ENCODE measurements around the gene SNTG2.
A peak's percentile ranks its signal among the peaks of the same experiment; 100 is the strongest.

SNTG2 gene

DNA sequence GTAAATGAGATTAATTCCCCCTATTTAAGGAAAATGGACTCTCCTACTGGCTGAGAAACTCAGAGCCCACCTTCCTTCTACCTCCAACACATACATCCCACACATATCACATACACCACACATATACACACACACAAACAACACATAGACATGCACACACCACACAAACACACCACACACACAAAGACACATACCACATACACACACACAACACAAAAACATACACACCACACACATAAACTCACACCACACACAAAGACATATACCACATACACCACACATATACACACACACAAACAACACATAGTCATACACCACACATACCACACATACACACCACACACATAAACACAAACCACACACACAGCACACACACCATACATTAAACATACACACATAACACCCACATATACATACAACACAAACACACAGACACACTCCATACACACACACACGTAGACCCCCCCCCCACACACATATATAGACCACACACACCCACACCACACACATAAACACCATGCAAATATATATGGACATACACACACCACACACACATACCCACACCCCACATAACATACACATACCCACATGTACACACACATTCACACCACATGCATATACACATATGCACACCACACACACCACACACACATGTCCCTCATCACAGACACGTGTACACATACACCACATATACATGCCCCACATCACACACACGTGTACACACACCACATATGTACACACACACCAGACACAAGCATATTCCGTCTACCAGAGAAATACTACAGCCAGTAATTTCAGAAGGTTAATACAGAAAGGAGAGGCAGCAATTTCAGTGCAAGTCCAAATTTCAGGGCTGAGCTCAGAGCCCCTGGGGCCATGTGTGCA, 204.3 kb downstream of the SNTG2 start:
- Histone ChIP-seq H3K4me2 (peak overlapping the region; percentile 64 to 81 (median 77); a peak in 20 of 22 replicates), H3K36me3 (no peaks in the 10 kb centered on the region), H3K4me1 (peaks cover 51 to 75% (median 64%) of the 10 kb centered on the region in 10 experiments), H3K4me3 (no peak overlapping the region), H3K27me3 (peaks cover 0 to 6% (median 0%) of the 10 kb centered on the region in 11 experiments; a peak in 1 of 22 replicates), H4K20me1 (no peaks in the 10 kb centered on the region), H3K27ac (peak overlapping the region in 5 of 11 experiments; percentile 1 to 52 (median 43); a peak in 7 of 22 replicates), H3K9ac (no peak overlapping the region), H3K9me3 (replicated peaks in 1 of 11) (no peaks in the 10 kb centered on the region)
- TF ChIP-seq Cebpa-rat (IDR thresholded peaks at IDR 0.05), result no peak

DNA sequence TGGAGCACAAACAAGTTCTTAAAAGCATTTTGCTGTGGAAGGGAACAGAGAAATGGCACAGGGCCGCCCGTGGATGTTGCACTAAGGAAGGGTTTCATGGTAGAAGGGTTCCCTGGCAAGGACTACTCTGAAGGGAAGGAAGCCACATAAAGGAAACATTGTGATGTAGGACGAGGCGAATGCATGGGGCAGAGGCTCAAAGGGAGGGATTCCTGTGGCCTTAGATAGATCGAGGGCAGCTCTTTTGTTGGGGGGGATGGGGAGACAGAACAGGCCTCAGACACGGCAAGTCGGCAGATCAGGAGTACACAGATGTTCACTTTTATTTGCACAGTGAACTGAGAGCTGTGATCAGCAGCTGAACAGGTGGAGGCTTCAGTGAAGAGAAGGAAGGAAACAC, 205.4 kb downstream of the SNTG2 start:
- H3K4me2 ChIP-seq, result peak overlapping the region; percentile 64 to 81 (median 77)
- no peak overlapping the region for H3K4me3 ChIP-seq
- peaks cover 40 to 73% (median 58%) of the 10 kb centered on the region in 10 experiments for H3K4me1 ChIP-seq
- no peak for TF ChIP-seq Cebpa-rat (IDR thresholded peaks at IDR 0.05)
- peak overlapping the region in 4 of 11 experiments; percentile 37 to 43 (median 40); a peak in 5 of 22 replicates for H3K27ac ChIP-seq
- 0 out of 22 replicates have a peak, but pooled peaks cover 0 to 2% (median 0%) of the 10 kb centered on the region in 11 experiments for H3K9me3 ChIP-seq (replicated peaks in 1 of 11)
- no peaks in the 10 kb centered on the region for H4K20me1 ChIP-seq
- H3K9ac ChIP-seq, result peak overlapping the region in 1 of 11 experiments; percentile 2; a peak in 1 of 22 replicates
- peaks cover 0 to 6% (median 0%) of the 10 kb centered on the region in 11 experiments; a peak in 1 of 22 replicates for H3K27me3 ChIP-seq
- no peaks in the 10 kb centered on the region for H3K36me3 ChIP-seq

DNA sequence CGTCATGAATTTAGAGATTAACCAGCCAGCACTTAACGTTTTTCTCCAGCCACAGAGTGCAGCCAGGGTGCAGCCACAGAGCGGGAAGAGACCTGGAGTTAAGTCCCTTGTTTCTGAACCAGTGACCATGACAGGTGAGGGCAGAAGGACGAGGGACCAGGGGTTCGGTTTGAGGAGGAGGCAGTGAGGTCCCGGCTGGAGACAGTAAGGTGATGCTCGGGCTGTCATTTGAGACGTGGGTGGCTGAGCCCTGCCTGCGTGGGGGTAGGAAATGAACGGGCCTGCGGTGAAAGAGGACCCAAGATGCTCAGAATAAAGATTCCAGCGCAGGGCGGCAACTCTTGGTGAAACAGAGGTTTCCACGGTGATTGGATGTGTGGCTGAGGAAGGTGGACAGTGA, 205.9 kb downstream of the SNTG2 start:
- TF ChIP-seq Cebpa-rat (IDR thresholded peaks at IDR 0.05), result no peak
- 0 out of 22 replicates have a peak, but pooled peaks cover 0 to 6% (median 0%) of the 10 kb centered on the region in 11 experiments for H3K9me3 ChIP-seq (replicated peaks in 1 of 11)
- no peaks in the 10 kb centered on the region for H4K20me1 ChIP-seq
- H3K4me1 ChIP-seq, result peaks cover 38 to 73% (median 58%) of the 10 kb centered on the region in 10 experiments
- no peak overlapping the region for H3K4me3 ChIP-seq
- H3K27me3 ChIP-seq, result peaks cover 0 to 6% (median 0%) of the 10 kb centered on the region in 11 experiments; a peak in 1 of 22 replicates
- no peaks in the 10 kb centered on the region for H3K36me3 ChIP-seq
- peak overlapping the region in 1 of 11 experiments; percentile 43; a peak in 1 of 22 replicates for H3K27ac ChIP-seq
- H3K4me2 ChIP-seq, result peak overlapping the region; percentile 64 to 81 (median 77)
- no peak overlapping the region for H3K9ac ChIP-seq

DNA sequence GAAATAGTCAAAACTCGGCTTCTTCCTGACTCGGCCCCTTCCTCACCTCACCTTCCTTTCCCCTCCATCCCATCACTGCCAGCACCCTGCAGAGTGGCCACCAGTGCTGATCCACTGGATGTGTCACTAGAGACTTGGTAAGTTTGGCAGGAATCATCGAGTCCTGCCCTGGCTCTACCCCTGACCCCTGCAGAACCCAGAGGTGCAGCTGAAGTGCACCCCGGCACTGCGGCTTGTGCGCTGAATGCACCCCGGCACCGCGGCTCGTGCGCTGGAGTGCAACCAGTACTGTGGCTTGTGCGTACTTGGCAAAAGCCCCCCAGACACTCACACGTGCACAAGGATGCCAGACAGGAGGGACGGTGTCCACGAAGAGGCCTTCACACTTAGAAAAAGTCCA, 206.5 kb downstream of the SNTG2 start:
- TF ChIP-seq Cebpa-rat (IDR thresholded peaks at IDR 0.05), result no peak
- no peak overlapping the region for H3K4me3 ChIP-seq
- H3K36me3 ChIP-seq, result no peaks in the 10 kb centered on the region
- peaks cover 0 to 9% (median 0%) of the 10 kb centered on the region in 11 experiments; a peak in 6 of 22 replicates for H3K9me3 ChIP-seq (replicated peaks in 1 of 11)
- H3K4me2 ChIP-seq, result peak overlapping the region; percentile 64 to 81 (median 77); a peak in 20 of 22 replicates
- no peaks in the 10 kb centered on the region for H4K20me1 ChIP-seq
- peaks cover 41 to 75% (median 62%) of the 10 kb centered on the region in 10 experiments for H3K4me1 ChIP-seq
- no peak overlapping the region for H3K9ac ChIP-seq
- H3K27ac ChIP-seq, result no peak overlapping the region
- peaks cover 0 to 6% (median 0%) of the 10 kb centered on the region in 11 experiments; a peak in 1 of 22 replicates for H3K27me3 ChIP-seq

DNA sequence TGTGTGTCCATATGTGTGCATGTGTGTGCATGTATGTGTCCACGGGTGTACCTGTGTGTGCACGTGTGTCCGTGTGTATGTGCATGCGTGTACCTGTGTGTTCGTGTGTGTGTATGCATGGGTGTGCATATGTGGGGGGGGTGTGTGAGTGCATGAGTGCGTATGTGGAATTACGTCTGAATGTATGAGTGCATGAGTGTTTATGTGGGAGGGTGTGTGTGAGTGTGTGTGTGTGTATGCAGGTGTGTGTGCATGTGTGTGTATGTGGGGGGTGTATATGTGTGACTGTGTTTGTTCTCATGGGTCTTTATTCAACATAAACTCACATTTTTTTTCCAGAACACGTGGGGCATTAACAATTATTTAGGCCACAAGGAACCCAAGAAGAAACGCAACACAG, 208.4 kb downstream of the SNTG2 start:
- no peaks in the 10 kb centered on the region for H4K20me1 ChIP-seq
- H3K27ac ChIP-seq, result no peak overlapping the region
- no peak overlapping the region for H3K9ac ChIP-seq
- H3K4me1 ChIP-seq, result peaks cover 41 to 75% (median 70%) of the 10 kb centered on the region in 10 experiments
- peaks cover 0 to 6% (median 0%) of the 10 kb centered on the region in 11 experiments; a peak in 1 of 22 replicates for H3K27me3 ChIP-seq
- H3K36me3 ChIP-seq, result no peaks in the 10 kb centered on the region
- no peak for TF ChIP-seq Cebpa-rat (IDR thresholded peaks at IDR 0.05)
- H3K4me3 ChIP-seq, result no peak overlapping the region
- H3K4me2 ChIP-seq, result no peak overlapping the region
- H3K9me3 ChIP-seq (replicated peaks in 1 of 11), result peaks cover 0 to 28% (median 9%) of the 10 kb centered on the region in 11 experiments; a peak in 12 of 22 replicates

DNA sequence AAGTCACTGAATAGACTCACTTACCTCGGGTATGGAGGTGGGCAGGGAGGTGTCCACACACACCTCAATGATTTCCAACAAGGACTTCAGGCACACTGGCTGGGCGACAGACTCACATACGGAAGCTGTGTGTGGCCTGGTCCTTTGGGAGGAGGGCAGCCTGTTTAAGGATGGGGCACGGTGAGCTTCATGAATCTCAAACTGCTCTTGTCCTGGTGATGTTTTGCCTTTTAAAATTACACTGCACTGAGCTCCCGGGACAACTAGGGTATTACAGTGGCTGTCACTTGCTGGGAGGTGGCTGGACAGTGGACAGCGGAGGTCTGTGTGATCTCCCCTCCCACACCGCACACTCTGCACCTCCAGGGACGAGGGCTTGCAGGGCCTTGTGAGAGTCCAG, 211.6 kb downstream of the SNTG2 start:
- H3K9ac ChIP-seq, result peak overlapping the region in 9 of 11 experiments; percentile 29 to 76 (median 57); a peak in 16 of 22 replicates

DNA sequence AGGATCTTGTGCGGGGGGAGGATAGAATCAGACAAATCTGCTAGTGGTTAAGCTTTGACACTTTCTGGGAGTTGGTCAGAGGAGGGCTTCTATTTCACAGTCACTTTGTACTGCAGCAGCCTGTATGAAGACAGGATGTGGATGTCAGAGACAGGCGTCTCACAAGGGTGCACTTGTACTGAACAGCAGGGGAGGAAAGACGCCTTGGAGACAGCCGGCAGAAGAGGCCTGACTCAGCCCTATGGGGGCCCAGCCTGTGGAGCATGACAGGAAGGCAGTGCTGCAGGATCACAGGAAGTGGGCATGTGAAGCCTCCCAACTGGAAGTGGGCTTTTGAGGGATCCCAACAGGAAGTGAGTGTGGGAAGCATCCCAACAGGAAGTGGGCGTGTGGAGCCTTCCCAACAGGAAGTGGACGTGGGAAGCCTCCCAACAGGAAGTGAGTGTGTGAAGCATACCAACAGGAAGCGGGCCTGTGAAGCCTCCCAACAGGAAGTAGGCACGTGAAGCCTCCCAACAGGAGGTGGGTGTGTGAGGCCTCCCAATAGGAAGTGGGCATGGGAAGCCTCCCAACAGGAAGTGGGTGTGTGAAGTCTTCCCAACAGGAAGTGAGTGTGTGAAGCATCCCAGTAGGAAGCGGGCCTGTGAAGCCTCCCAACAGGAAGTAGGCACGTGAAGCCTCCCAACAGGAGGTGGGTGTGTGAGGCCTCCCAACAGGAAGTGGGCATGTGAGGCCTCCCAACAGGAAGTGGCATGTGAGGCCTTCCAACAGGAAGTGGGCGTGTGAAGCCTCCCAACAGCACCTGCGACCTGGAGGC, 212.3 kb downstream of the SNTG2 start:
- H3K9me3 ChIP-seq (replicated peaks in 1 of 11), result peaks cover 7 to 66% (median 28%) of the 10 kb centered on the region in 11 experiments; a peak in 21 of 22 replicates
- peak overlapping the region; percentile 61 to 96 (median 87) for H3K4me2 ChIP-seq
- H3K4me1 ChIP-seq, result peaks cover 17 to 65% (median 55%) of the 10 kb centered on the region in 10 experiments
- TF ChIP-seq Cebpa-rat (IDR thresholded peaks at IDR 0.05), result peak in 2 of 11 experiments; percentile 8 to 26; a peak in 1 of 22 replicates
- peak overlapping the region; percentile 40 to 91 (median 78); a peak in 21 of 22 replicates for H3K27ac ChIP-seq
- no peaks in the 10 kb centered on the region for H4K20me1 ChIP-seq
- peak overlapping the region in 9 of 11 experiments; percentile 29 to 76 (median 57); a peak in 16 of 22 replicates for H3K9ac ChIP-seq
- H3K36me3 ChIP-seq, result no peaks in the 10 kb centered on the region
- peaks cover 0 to 3% (median 0%) of the 10 kb centered on the region in 11 experiments; a peak in 1 of 22 replicates for H3K27me3 ChIP-seq
- peak overlapping the region in 7 of 10 experiments; percentile 8 to 43 (median 17); a peak in 6 of 20 replicates for H3K4me3 ChIP-seq

More for the DNA sequence above, 211.6 kb downstream of the SNTG2 start:
- Histone ChIP-seq H3K9me3 (replicated peaks in 1 of 11) (peaks cover 7 to 59% (median 22%) of the 10 kb centered on the region in 11 experiments; a peak in 21 of 22 replicates), H3K4me2 (peak overlapping the region; percentile 61 to 96 (median 87)), H3K4me3 (peak overlapping the region in 7 of 10 experiments; percentile 8 to 43 (median 17); a peak in 8 of 20 replicates), H3K27ac (peak overlapping the region; percentile 40 to 91 (median 78); a peak in 20 of 22 replicates), H3K27me3 (peaks cover 0 to 3% (median 0%) of the 10 kb centered on the region in 11 experiments; a peak in 1 of 22 replicates), H3K4me1 (peaks cover 17 to 67% (median 57%) of the 10 kb centered on the region in 10 experiments), H4K20me1 (no peaks in the 10 kb centered on the region), H3K36me3 (no peaks in the 10 kb centered on the region)
- 0 out of 22 replicates have a peak, but pooled peaks of 1 of the 11 experiments have one; percentile 8 for TF ChIP-seq Cebpa-rat (IDR thresholded peaks at IDR 0.05)

DNA sequence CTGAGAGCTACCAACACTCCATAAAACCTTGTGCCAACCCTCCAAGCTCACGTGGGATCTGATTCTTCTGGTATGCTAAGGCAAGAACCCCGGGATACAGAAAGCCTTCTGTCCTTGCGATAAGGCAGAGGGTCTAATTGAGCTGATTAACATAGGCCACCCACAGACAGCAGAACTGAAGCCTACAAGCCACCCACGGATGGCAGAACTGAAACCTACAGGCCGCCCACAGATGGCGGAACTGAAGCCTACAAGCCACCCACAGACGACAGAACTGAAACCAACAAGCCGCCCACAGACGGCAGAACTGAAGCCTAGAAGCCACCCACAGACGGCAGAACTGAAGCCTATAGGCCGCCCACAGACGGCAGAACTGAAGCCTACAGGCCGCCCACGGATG, 216.3 kb downstream of the SNTG2 start:
- no peak for TF ChIP-seq Cebpa-rat (IDR thresholded peaks at IDR 0.05)
- Histone ChIP-seq H3K9me3 (replicated peaks in 1 of 11) (peaks cover 7 to 74% (median 34%) of the 10 kb centered on the region in 11 experiments; a peak in 21 of 22 replicates), H3K27me3 (peaks cover 0 to 23% (median 0%) of the 10 kb centered on the region in 11 experiments; a peak in 6 of 22 replicates), H3K4me2 (peak overlapping the region in 8 of 11 experiments; percentile 2 to 76 (median 59); a peak in 14 of 22 replicates), H3K4me1 (peaks cover 32 to 80% (median 66%) of the 10 kb centered on the region in 10 experiments), H3K9ac (no peak overlapping the region), H4K20me1 (no peaks in the 10 kb centered on the region; a peak in 1 of 22 replicates), H3K4me3 (peak overlapping the region in 2 of 10 experiments; percentile 0 to 13; a peak in 4 of 20 replicates), H3K36me3 (no peaks in the 10 kb centered on the region), H3K27ac (peak overlapping the region in 10 of 11 experiments; percentile 1 to 59 (median 36); a peak in 15 of 22 replicates)

All from BLaER1 treated with 17β-estradiol and CSF1 and Interleukin-3, amounts not matched to agents 10 nM and 100 nM (cell line).